GM18861 (cell line): ENCODE results near the gene DCTN2.

ENCODE experiments used
- ATAC-seq: cut with Tn5 transposase; IDR thresholded peaks from one replicate; pipeline ENCODE4 v1.9.1; 2021; ENCODE audit not compliant: unreplicated experiment

DCTN2 gene

DNA sequence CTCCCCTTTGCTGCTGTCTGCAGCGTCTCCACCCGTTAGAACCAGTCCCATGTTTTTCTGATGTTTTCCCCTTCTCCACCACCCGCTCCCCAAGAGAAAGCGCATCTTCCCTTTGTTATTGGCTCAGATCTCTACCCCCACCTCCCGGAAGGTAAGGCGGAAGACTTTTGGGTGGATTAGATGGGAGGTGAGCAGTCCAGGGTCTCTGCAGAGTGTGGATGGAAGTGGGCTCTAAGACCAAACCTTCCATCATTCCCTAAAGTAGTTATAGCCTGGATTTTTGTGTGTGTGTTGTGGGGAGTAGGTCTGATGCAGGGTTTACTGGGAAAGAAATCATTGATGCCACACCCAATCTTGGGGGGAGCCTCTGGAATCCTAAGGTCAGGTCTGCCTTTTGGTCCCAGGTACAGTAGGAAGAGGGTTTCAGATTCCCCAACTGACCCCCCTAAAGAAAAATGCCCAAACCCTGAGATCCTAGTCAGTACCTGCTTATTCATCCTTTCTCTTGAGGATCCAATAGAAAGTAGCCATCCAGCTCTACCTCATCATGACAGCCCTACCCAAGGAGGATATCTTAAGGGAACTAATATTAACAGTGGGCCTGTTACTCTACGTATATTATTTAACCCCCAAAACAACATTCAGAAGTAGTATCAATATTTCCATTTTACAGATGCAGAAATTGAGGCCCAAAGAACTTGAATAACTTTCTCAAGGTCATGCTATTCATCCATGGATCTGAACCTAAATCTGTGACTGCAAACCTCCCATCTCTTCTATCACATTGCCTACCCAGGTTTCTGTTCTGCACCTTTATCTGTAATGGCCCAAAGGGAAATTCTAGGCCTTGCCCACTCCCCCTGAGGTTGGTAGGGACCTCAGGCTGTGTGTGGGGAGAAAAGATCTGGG is 3.9 kb upstream of the DCTN2 start:
- no peak for ATAC-seq

DNA sequence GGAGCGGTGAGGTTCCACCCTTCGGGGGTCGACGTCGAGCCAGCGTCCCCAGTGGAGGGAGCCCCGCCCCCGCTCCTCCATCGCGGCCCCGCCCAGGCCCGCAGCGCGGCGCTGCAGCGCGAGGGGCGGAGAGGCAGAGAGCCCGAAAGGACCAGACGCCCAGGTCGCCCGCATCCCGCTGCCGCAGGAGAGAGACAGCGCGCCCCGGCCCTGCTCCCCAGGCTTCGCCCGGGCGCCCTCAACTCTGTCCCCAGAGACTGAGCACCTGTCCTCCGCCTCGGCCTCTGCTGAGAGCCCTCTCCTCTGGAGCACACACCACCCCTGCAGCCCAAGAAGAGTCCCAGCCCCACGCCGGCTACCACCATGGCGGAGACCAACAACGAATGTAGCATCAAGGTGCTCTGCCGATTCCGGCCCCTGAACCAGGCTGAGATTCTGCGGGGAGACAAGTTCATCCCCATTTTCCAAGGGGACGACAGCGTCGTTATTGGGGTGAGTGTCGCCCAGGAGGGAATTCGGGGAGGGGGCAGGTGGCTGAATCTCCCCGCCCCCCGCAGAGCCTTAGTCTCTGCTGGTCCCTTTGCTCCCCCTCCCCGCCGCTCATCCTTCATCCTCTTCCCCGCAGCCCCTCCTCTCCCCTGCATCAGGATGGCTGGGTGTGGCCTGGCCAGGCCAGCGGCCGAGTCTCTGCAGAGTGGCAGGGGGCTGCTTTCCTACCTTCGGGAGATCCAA is 3.1 kb upstream of the DCTN2 start, which contains the start of gene KIF5A:
TSS of gene KIF5A (plus strand) at position 136 of the 732 bp plus-strand sequence. CDS start at position 364, 228 bp downstream.
- ATAC-seq = no peak

DNA sequence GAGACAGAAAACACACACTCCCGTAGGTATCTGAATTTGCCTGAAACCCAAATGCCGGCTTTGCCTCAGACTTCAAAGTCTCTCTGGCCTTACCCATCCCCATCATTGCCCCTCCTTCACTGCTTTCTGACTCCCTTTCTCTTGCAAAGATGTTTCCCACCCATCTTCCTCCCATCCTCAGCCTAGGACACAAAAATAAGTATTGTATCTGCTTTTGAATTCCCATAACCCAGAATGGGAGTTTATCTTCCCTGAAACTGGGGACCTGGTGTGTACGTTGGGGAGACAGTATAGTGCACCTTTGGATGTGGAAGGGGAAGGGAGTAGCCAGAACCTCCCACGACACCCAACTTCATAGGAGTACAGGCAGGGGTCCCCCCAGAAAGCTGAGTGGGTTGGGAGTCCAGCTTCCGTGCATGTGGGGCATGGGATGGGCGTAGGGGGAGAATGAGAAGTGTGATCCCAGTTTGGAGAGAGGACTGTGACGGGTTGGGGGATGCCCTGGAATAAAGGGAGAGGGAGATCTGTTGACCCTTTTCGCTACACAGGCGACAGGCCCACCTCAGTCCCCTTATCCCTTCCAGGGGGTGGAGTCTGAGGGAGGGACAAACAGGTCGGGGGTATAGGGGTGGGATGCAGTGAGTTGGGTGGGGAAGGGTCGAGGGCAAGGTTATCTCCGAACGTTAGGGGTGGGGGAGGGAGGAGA is 2.4 kb upstream of the DCTN2 start:
- ATAC-seq = no peak

DNA sequence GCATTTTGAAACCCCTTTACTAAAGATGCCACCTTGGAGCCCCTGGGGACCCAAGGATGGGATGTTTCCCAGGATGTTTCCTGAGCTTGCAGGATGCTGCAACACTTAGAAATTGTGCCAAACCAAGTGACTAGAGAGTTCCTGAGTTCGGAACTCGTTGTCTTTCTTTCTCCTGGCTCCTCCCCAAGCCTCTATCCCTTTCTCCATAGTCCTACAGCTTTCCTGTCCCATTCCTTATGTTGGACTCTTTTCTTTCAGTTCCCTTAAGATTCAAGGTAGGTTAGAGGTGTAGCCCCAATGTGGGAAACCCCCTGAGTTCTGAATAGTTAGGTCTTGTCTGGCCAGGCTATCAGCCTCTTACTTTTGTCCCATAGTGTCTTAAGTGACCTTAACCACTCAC is 1.5 kb upstream of the DCTN2 start:
- ATAC-seq = no peak

DNA sequence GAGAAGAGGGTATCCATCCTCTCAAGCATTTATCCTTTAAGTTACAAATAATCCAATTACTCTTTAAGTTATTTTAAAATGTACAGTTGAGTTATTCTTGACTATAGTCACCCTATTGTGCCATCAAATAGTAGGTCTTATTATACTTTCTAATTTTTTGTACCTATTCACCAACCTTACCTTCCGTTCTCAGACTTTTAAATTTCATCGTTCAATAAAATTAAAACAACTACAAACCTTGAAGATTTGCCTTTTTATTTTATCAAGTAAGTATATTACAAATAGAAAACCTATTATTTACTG is 972 bp upstream of the DCTN2 start:
- ATAC-seq = no peak

DNA sequence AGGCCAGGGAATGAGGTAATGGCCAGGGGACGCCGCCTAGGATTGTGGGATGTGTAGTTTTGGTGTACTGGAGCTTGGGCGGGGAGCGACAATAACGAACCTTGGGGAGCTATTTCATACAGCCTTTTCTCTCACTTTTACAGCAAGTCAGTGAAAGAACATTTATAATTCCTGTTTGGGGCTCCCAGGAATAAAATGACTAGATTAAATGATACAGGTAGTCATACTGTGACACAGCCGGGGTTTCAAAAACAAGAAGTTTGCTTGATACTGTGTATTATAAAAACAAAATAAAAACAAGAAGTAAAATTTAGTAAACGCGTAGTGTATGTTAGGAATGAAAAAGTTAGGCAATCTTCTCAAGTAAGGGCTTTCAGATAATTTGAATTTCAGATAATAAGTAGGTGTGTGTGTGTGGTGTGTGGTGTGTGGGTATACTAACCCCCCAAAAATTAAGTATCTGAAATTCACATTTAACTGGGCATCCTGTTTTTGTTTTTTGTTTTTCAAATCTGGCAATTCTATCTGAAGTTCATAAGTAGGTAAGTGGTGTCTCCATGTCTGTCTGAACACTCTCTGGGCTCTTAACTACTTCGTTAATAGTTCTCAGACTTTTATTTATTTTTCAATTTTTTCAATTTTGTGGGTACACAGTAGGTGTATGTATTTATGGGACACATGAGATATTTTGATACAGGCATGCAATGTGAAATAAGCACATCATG is 458 bp upstream of the DCTN2 start:
- no peak for ATAC-seq

DNA sequence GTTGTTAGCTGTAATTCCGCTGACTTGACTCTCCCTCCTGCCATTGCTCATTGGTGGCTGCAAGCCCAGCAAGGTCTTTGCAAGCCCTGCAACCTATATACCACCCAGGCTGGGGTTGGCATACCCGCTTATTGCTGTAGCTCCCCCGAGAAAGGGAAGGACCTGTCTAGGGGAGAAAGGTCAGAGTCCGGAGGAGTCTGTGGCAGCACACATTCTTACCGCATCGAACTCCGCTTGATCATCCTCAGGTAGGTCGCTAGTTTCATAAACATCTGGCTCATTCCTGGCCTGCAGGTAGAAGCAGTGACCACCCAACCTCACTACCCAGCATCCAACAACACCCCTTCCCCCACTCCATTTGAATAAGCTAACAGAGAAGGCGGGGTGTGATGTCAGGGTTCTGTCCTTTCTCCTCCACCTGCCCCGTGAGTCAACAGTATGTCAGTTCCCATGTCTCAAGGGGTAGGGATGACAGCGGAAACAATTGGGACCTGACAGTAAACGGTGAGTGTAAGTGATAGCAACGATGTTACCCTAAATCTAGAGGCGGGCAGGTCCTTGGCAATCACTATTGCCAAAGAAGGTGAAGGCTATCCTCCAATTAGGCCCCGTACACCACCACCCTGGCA is 1.1 kb downstream of the DCTN2 start:
- ATAC-seq = no peak

DNA sequence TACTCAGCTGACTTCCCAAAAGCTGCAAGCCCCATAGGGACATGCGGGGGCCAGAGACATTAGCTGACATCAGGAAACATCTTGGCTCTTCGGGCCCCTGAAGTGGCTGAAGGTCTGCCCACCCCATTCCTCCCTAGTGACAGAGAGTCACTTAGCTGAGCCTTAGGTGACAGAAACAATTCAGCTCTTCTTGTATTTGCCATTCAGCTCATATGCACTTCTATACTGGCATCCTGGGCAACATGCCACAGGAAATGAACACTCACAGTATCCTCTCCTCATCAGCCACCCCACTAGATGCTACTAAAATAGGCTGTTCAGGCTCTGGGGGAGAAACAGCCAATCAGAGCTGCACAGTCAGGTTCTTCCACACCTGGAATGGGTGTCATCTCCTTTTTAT is 3.4 kb downstream of the DCTN2 start:
- no peak for ATAC-seq

DNA sequence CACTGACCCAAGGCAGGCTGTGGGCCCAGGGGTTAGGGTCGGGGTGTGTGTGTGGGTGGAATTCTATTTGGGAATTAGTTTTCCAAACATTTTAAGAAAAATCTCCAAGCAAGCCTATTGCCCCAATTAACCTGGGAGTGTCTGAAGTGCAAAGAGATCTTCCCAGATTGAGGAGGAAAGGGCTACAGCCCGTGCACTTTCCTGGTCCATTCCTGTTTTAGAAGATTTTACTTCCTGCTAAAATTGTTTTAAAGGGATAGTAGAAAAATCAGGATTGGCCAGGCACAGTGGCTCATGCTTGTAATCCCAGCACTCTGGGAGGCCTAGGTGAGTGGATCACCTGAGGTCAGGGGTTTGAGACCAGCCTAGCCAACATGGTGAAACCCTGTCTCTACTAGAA is 5.3 kb downstream of the DCTN2 start:
- ATAC-seq = no peak

DNA sequence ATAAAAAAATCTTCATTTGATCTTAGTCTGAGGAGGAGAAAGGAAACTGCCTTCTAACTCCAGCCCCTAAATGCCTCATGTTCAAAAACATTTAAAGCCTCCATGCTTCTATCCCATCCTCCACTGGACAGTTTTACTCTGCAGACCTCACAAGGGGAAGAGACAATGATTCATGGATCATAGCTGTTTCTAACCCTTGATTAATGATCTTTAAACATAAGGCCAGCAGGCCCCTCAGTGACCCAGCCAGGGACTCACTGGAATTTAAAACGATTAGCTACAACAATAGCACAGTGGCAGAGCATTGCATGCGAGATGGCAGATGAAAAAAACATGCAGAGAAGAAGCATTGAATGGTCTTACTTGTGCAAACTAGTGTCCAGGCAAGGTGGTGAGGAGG is 6.0 kb downstream of the DCTN2 start:
- ATAC-seq = no peak

DNA sequence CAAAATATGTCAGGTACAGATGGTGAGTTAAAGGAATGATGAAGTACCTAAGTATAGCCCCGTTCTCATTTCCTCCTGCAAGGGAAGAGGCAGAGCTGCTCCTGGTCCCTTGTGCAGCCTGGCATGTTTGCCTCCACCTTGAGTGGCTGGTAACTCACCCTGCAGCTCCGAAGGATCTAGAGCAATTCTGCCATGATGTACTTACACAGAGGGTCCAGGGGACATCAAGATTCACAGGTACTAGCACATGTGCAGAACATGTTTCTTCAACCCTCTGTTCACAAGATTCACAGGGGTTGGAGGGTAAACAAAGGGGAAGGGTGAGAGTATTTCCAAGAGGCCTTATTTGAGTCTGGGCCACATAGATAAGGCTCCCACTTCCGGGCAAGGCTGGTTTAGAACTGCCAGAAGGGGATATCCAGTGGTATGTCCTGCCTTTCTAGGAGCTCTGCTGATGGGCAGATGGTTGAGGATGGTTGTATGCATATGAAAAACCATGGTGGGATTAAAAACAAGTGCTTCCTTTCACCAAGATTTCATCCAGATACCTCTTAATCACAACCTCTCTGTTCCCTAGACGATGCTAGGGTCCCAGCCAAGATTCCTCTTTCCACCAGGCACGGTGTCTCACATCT is 7.7 kb downstream of the DCTN2 start:
- no peak for ATAC-seq

DNA sequence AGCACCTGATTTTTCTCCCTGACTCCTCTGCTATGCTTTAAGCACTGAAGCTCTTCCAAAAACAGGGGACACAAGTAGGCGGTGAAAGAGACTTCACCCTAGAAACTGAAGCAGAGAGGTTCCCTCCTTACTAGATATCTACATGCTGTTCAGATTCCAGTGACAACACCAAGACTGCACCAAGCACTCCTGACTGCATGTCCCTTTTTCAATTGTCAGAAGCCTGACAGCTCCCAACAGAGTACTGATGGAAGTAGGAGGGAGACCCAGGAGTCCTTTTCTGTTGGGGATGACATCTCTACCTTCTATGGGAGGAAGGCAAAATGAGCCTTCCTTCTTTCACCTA is 10.4 kb downstream of the DCTN2 start:
- ATAC-seq = no peak

DNA sequence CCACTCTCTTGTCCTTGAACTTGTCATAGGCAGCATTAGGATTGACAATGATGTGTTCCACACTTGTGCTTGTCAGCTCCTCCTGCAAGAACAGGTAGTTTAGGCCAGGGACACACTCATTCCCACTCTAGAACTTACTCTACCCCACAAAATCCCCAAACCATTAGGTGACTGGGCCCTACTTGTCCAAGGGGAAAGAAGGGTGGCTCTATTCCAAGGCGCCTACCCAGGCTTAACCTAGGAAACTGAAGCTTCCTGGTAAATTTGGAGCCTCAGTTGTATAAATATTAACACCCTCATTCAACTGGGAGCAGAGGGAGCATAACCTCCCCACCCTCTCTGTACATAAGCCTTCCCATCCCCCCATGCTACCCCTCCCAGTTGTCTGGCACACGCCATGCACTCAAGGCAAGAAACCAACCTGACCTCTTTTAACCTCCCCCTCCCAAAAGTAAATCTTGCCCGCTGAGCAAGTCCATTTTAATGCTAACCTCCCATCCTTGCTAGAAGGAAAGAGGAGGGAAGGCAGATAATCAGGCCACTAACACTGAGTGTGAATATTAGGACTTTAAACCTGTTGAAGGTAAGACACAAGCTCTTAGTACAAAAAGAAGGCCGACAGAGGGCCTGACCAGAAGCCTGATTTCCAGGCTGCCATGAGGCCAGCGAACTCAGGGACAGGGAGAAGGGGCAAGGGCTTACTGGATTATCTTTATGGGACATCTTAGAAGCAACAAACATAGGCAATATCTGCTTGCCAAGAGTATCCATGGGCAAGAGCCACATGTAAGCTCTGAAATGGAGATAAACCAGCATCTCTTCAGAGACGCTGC is 11.0 kb downstream of the DCTN2 start:
- ATAC-seq = no peak

DNA sequence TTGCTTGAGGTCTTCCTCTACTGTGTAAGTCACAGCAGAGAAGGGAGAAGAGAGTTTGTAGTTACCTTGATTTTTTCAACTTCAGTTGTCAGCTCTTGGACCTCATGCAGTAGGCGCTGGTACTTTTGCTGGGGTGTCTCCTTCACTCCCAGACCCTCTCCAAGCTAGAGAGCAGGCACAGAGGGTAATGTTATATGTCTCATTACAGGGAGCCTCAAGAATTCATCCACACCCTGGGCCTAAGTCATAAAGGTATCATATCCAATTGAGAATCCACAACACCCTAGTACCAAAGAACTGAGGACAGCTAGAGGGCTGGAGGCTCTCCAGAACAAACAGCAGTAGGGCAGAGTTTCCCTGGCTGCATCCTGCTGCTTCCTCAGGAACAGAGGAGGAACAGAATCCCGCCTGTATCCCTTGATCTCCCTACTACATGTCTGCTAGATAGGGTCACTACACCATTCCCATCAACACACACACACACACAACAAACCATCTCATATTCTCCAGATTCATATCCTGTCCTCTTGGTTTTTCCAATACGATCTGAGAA is 11.9 kb downstream of the DCTN2 start:
- no peak for ATAC-seq

DNA sequence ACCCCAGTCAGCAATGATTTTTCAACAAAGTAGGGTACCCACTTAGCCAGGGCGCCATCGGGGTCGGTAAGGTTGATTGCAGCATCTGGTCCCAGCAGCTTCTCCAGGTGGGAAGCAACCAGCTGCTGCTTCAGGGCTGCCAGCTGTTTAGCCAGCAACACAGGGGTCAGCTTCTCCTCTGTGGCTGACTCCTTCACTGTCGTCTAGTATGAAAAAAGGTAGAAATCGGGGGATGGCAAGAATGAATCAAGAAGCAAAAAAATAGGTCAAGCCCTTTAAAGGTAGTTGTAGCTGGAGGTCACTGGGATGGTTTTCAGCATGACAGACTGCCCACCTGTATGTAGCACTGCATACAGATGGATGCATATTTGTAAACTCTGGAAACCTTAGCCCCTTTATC is 12.7 kb downstream of the DCTN2 start:
- ATAC-seq = no peak

DNA sequence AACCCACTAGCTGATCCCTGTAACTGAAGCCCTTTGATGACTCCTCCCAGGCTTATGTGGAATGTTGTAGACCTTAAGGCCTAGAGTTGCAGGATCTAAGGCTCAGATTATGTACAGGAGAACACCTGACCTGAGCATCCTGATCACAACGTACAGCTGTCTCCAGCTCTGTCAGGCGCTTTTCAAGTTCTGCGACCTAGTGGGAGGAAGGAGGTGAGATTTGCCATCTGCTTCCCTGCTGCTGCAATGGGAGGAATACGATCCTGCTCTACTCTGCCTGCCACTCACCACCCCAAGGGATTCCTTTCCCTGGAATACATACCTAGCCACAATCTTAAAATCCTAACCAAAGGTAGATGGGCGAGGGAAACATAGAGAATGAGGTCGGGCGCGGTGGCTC is 13.9 kb downstream of the DCTN2 start:
- ATAC-seq = no peak

DNA sequence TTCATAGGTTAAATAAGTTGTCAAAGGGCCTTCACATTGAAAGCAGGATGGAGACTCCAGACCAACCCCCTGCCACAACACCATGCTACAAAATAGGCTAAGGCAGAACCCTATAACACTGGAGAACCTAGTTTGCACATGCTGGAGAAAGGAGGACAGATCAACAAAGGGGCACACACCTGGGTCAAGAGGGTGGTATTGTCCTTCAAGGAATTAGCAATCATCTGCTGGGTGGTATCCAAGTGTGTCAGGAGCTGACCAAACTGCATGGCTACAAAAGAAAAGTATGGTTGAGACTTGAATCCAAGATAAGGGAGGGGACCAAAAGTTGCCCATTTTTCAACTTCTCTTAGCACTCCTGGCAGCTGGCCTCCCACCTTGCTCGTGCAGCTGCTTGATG is 15.2 kb downstream of the DCTN2 start:
- no peak for ATAC-seq

DNA sequence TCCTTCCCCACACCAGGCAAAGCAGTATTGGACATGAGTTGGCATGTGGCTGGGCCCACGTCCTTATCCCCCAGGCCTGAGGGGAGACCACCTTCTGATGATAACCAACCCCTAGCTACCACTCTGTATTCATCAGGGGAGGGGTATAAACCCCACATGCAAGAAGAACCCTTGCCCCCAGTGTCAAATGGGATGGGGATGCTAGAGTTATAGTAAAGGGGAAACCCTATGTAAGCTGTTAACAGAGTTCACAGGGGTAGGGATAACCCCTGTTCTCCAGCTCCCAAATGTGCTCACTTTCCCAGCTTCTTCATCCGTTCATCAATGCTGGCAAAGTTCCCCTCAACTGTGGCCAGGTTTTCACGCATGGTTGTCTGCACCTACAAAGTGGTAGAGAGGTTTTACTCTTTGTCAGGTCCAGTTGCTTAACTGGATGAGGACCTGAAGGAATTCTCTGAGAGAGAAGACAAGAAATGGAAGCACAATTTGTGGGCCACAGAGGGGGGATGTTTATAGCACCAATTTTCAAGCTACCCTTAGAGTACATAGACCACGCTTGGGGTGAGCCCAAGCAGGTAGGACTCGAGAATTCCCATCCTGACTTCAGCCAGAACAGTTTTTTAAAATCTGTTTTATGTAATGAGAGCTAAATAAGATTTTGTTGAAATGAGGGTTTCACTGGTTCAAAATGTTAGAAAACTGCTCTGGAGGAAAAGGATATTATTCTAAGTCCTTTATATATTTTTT is 16.4 kb downstream of the DCTN2 start:
- ATAC-seq = no peak
